GM12891 (cell line): ENCODE data around the gene SIRT4.

Experiments used
- POLR2A ChIP-seq: IDR thresholded peaks from 2 replicates; pipeline ENCODE4 v1.6.1; 2011; ENCODE audit warnings: low read depth, low read length, control low read depth
- POLR2AphosphoS5 ChIP-seq: IDR thresholded peaks from 2 replicates; pipeline ENCODE4 v1.6.1; 2011; ENCODE audit warnings: low read depth, low read length, control low read depth
- POU2F2 ChIP-seq: IDR thresholded peaks from 2 replicates; pipeline ENCODE4 v1.6.1; 2011; ENCODE audit warnings: low read depth, mild to moderate bottlenecking, control low read depth, low read length, moderate library complexity
- TAF1 ChIP-seq: IDR thresholded peaks from 2 replicates; pipeline ENCODE4 v1.6.1; 2011; ENCODE audit warnings: low read depth, low read length, control low read depth

GRCh38 chr12:120332041-120332440 is 29.9 kb downstream of the SIRT4 start:
- TF ChIP-seq POLR2AphosphoS5 (no peak), POLR2A (no peak), TAF1 (no peak), POU2F2 (no peak)
